ENCODE data around the gene LPGAT1. TPM values are rescaled to one million over a fixed set of nuclear protein-coding genes. Genes with fewer than 3 reads are reported as not detected.

The LPGAT1 gene
- total and polyA plus RNA-seq, 2 donors from 2014 or later, result 7.1 to 67.4 TPM

DNA sequence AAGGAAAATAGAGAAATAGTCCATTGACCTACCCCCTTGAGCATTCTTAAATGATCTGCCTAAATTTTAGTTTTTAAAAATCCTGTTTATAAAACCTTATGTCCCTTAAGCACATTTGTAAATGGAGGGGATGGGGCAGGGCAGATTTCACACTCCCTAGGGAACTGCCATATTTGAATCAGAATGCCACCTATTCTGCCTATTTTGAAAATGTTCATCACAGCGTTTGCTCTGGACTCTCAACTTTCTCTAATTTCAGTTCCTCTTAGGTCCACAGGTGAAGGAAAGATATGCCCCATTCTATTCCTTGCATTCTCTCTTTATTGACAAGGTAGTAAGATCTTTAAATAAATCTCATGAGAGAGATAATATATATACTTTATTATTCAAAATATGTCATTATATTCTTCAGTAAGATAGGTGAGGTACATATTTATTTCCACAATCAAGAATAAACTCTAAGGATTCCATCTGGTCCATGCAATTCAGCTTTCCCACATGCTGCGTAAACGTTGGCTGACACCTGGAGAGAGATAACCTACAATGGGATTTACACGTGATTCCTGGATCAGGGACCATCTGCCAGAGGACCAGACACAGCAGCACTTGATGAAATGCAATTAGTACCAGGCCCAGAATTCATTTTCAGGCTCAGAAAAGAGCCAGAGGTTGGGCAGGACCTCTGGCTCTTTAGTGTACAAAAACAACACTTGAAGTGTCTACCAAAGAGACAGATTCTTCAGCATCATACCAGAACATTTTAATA lies 1.2 kb upstream of the LPGAT1 start:
- Histone ChIP-seq H3K27me3 (ENCODE audit: control insufficient read depth, insufficient read depth, low read length) (no peaks in the 10 kb centered on the region), H3K36me3 (ENCODE audit: control insufficient read depth in 2 of 3, insufficient read depth in 3 of 3, low read length in 3 of 3) (no peaks in the 10 kb centered on the region), H3K4me3 (ENCODE audit: low read length in 3 of 3) (no peak overlapping the region), H3K9ac (ENCODE audit: low read length in 3 of 3) (no peak overlapping the region), H3K4me1 (ENCODE audit: control insufficient read depth in 2 of 3, insufficient read depth in 2 of 3, low read depth in 1 of 3, low read length in 3 of 3) (peaks cover 0 to 6% (median 0%) of the 10 kb centered on the region in 3 donors), H3K9me3 (ENCODE audit: control insufficient read depth in 2 of 3, insufficient read depth in 1 of 3, low read length in 3 of 3) (no peaks in the 10 kb centered on the region), H3K27ac (ENCODE audit: low read depth in 2 of 2, low read length in 2 of 2) (no peak overlapping the region)
- DNase-seq (no peak), FAIRE-seq (no peak)
- no peak for TF ChIP-seq CTCF (IDR thresholded peaks at IDR 0.05; ENCODE audit: borderline replicate concordance, extremely low read depth, insufficient read depth)
- intact Hi-C loops (cut with DNase I), result no loop called here

DNA sequence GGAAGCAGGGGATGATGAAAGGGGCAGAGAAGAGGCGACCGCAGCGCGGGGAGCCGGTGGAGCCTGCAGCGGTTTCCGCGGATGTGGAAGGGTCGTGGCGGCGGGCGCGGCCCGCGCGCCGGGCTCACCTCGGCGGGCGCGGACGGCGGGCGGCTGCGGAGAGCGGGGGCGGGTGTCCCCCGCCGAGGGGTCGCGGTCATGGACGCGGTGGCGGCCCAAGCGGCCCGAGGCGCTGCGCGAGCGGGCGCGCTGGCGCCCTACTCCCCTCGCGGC lies 572 bp downstream of the LPGAT1 start:
- FAIRE-seq, result no peak
- H3K9ac ChIP-seq (ENCODE audit: low read length in 3 of 3), result peak overlapping the region; percentile 6 to 90 (median 63)
- peak in 1 of 5 donors; percentile 70 for DNase-seq
- no peaks in the 10 kb centered on the region for H3K36me3 ChIP-seq (ENCODE audit: control insufficient read depth in 2 of 3, insufficient read depth in 3 of 3, low read length in 3 of 3)
- intact Hi-C loops (cut with DNase I), result no loop called here
- no peaks in the 10 kb centered on the region for H3K27me3 ChIP-seq (ENCODE audit: control insufficient read depth, insufficient read depth, low read length)
- H3K4me3 ChIP-seq (ENCODE audit: low read length in 3 of 3), result peak overlapping the region; percentile 47 to 86 (median 74)
- peaks cover 0 to 6% (median 0%) of the 10 kb centered on the region in 3 donors for H3K4me1 ChIP-seq (ENCODE audit: control insufficient read depth in 2 of 3, insufficient read depth in 2 of 3, low read depth in 1 of 3, low read length in 3 of 3)
- no peaks in the 10 kb centered on the region for H3K9me3 ChIP-seq (ENCODE audit: control insufficient read depth in 2 of 3, insufficient read depth in 1 of 3, low read length in 3 of 3)
- H3K27ac ChIP-seq (ENCODE audit: low read depth in 2 of 2, low read length in 2 of 2), result peak overlapping the region; percentile 64 to 72
- no peak for TF ChIP-seq CTCF (IDR thresholded peaks at IDR 0.05; ENCODE audit: borderline replicate concordance, extremely low read depth, insufficient read depth)

GRCh38 chr1:211829343-211830054 lies 1.1 kb downstream of the LPGAT1 start:
- DNase-seq (peak in 4 of 5 donors; percentile 41 to 63 (median 51)), FAIRE-seq (no peak)
- intact Hi-C loops (cut with DNase I), result no loop called here
- H3K36me3 ChIP-seq (ENCODE audit: control insufficient read depth in 2 of 3, insufficient read depth in 3 of 3, low read length in 3 of 3), result no peaks in the 10 kb centered on the region
- H3K9ac ChIP-seq (ENCODE audit: low read length in 3 of 3), result peak overlapping the region; percentile 13 to 90 (median 63)
- H3K27ac ChIP-seq (ENCODE audit: low read depth in 2 of 2, low read length in 2 of 2), result peak overlapping the region in 1 of 2 donors; percentile 72
- H3K27me3 ChIP-seq (ENCODE audit: control insufficient read depth, insufficient read depth, low read length), result no peaks in the 10 kb centered on the region
- TF ChIP-seq CTCF (IDR thresholded peaks at IDR 0.05; ENCODE audit: borderline replicate concordance, extremely low read depth, insufficient read depth), result no peak
- peaks cover 0 to 6% (median 0%) of the 10 kb centered on the region in 3 donors for H3K4me1 ChIP-seq (ENCODE audit: control insufficient read depth in 2 of 3, insufficient read depth in 2 of 3, low read depth in 1 of 3, low read length in 3 of 3)
- no peaks in the 10 kb centered on the region for H3K9me3 ChIP-seq (ENCODE audit: control insufficient read depth in 2 of 3, insufficient read depth in 1 of 3, low read length in 3 of 3)
- H3K4me3 ChIP-seq (ENCODE audit: low read length in 3 of 3), result peak overlapping the region; percentile 47 to 86 (median 74)
